Epithelial cell of esophagus (primary cell): ENCODE measurements around the gene HECW1.

ENCODE experiments used
- DNase-seq: peaks from one replicate; pipeline ENCODE4 v3.0.0; 2010; ENCODE audit warnings: low read depth
- H3K4me3 ChIP-seq: 2 replicates; pipeline ENCODE4 v1.5.1; 2011; ENCODE audit warnings: mild to moderate bottlenecking, low read length, control low read depth
- TF ChIP-seq, protein P1 (sequence below): IDR thresholded peaks from 2 replicates; pipeline ENCODE4 v1.5.1; 2011; ENCODE audit warnings: low read depth, mild to moderate bottlenecking, low read length, control low read depth, inconsistent platforms; ENCODE audit not compliant: insufficient read depth; ENCODE audit errors: missing control alignments

HECW1 gene

GRCh38 chr7:43385309-43385680, 272.8 kb downstream of the HECW1 start:
- H3K4me3 ChIP-seq, result no peak overlapping the region
- TF ChIP-seq, protein P1, sequence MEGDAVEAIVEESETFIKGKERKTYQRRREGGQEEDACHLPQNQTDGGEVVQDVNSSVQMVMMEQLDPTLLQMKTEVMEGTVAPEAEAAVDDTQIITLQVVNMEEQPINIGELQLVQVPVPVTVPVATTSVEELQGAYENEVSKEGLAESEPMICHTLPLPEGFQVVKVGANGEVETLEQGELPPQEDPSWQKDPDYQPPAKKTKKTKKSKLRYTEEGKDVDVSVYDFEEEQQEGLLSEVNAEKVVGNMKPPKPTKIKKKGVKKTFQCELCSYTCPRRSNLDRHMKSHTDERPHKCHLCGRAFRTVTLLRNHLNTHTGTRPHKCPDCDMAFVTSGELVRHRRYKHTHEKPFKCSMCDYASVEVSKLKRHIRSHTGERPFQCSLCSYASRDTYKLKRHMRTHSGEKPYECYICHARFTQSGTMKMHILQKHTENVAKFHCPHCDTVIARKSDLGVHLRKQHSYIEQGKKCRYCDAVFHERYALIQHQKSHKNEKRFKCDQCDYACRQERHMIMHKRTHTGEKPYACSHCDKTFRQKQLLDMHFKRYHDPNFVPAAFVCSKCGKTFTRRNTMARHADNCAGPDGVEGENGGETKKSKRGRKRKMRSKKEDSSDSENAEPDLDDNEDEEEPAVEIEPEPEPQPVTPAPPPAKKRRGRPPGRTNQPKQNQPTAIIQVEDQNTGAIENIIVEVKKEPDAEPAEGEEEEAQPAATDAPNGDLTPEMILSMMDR, result no peak
- peak; percentile 65 for DNase-seq

- TF ChIP-seq, protein P1, result no peak
- no peak overlapping the region for H3K4me3 ChIP-seq
- DNase-seq, result peak; percentile 80
Measured at GRCh38 chr7:43385856-43386255, 273.4 kb downstream of the HECW1 start.

GRCh38 chr7:43387932-43388331, 275.5 kb downstream of the HECW1 start:
- no peak for DNase-seq
- TF ChIP-seq, protein P1, result no peak
- no peak overlapping the region for H3K4me3 ChIP-seq

- no peak for DNase-seq
- no peak overlapping the region for H3K4me3 ChIP-seq
- TF ChIP-seq, protein P1, result no peak
Measured at GRCh38 chr7:43390576-43390975, 278.1 kb downstream of the HECW1 start.

DNA sequence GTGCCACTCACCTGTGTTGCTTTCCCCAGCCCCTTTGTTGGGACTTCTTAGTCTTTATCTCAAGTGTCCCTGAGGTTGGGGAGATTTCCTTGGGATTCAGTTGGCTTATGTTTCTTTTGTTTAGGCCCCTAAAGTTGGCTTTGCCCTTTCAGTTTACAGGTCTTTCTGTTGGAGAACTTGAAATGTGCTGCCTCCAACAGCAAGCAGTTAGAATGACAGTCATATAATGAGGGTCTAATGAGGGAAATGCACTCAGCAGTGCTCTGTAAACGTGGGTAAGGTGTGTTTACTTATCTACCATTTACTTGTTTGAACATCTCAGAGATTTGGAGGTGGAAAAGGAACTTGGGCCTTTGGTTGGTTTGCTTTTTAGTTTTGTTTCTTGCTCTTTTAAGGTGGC, 279.1 kb downstream of the HECW1 start:
- no peak for DNase-seq
- TF ChIP-seq, protein P1, result no peak
- no peak overlapping the region for H3K4me3 ChIP-seq

DNA sequence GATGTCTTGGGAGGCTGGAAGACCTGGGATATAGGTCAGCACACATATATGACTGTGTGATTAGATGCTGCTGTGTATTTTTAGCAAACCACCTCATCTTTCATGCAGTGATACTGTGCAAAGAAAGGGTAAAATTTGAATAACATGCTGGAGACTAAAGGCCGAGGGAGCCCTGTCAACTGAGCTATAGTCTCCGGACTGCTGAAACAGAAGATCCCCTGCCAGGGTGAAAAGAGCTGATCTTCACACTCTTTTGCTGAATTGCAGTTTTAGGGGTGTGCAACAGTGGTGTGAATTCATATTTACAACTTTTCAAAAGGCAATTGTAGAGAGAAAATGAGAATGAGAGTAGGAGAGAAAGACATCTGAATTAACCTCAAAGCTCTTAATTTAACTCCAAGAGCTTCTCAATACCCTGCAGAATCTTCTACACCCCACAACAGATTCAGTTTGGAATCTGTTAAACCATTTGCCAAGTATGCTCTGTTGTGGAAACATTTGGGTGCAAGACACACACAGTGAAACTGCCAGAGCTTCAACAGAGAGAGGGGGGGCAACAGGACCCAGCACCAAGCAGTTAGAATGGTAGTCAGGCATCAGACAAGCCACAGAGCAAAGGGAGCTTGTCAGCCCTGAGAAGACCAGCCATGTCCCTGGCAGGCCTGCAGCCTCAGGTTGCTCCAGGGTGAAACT, 280.3 kb downstream of the HECW1 start:
- TF ChIP-seq, protein P1, result no peak
- H3K4me3 ChIP-seq, result no peak overlapping the region
- DNase-seq, result no peak
